Mucosa of stomach (tissue), 1 donor: ENCODE data around the gene ICE2.

Experiments
- H3K27me3 ChIP-seq: one replicate; pipeline ENCODE4 v1.7.0; 2013; ENCODE audit warnings: mild to moderate bottlenecking, low read length; ENCODE audit not compliant: control insufficient read depth, insufficient read depth
- H3K36me3 ChIP-seq: one replicate; pipeline ENCODE4 v1.7.0; 2013; ENCODE audit warnings: low read length; ENCODE audit not compliant: control insufficient read depth, insufficient read depth
- H3K4me1 ChIP-seq: one replicate; pipeline ENCODE4 v1.7.0; 2013; ENCODE audit warnings: mild to moderate bottlenecking, low read length; ENCODE audit not compliant: control insufficient read depth, insufficient read depth
- H3K4me3 ChIP-seq: one replicate; pipeline ENCODE4 v1.7.0; 2013; ENCODE audit warnings: low read length
- H3K9ac ChIP-seq: one replicate; pipeline ENCODE4 v1.7.0; 2013; ENCODE audit warnings: mild to moderate bottlenecking, low read length, moderate library complexity
- H3K9me3 ChIP-seq: one replicate; pipeline ENCODE4 v1.7.0; 2013; ENCODE audit warnings: mild to moderate bottlenecking, low read length, moderate library complexity; ENCODE audit not compliant: control insufficient read depth
- donor health status: Pancreatic carcinoma.

Gene ICE2, protein sequence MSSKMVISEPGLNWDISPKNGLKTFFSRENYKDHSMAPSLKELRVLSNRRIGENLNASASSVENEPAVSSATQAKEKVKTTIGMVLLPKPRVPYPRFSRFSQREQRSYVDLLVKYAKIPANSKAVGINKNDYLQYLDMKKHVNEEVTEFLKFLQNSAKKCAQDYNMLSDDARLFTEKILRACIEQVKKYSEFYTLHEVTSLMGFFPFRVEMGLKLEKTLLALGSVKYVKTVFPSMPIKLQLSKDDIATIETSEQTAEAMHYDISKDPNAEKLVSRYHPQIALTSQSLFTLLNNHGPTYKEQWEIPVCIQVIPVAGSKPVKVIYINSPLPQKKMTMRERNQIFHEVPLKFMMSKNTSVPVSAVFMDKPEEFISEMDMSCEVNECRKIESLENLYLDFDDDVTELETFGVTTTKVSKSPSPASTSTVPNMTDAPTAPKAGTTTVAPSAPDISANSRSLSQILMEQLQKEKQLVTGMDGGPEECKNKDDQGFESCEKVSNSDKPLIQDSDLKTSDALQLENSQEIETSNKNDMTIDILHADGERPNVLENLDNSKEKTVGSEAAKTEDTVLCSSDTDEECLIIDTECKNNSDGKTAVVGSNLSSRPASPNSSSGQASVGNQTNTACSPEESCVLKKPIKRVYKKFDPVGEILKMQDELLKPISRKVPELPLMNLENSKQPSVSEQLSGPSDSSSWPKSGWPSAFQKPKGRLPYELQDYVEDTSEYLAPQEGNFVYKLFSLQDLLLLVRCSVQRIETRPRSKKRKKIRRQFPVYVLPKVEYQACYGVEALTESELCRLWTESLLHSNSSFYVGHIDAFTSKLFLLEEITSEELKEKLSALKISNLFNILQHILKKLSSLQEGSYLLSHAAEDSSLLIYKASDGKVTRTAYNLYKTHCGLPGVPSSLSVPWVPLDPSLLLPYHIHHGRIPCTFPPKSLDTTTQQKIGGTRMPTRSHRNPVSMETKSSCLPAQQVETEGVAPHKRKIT

DNA sequence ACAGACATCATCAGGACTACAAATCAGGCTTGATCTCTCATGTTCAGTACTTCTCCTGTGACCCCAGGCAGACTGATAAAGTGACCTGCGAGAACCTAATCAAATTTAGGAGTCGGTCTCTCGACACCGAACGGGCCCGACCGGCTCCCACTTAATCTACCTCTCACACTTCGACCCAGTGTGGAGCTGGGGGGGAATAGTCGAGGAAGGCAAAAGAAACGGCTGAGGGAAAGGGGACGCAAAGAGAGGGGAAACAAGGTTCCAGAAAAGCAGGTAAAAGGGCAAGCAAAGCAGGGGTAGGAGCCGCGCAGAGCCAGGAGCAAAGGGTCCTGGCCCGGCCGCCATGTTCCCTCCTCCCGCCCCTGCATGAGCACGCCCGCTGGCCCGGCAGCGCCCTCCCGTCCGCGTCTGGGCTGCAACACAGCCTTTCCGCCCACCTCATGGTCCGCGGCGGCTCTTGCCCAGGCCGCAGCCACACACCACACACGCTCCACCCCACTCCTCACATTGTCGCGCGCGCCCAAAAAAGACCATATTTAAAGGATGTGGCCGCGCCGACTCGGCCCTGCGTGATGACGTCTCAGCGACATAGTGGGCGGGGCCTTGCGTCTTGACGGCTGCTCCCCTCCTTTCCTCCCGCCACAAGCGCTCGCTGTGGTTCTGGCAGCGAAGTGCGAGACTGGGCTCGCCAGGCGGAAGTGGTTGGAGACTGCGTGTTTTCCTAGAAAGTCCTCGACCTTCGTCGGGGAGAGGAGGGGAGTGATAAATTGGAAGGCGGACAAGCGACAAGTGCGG lies at the start of gene ICE2:
ICE2 (minus strand) TSS at position 577 of the 795 bp plus-strand sequence. CDS start 1,165 bp downstream, outside the sequence.
- no peaks in the 10 kb centered on the region for H3K27me3 ChIP-seq
- H3K9ac ChIP-seq: peak within 1 kb of the TSS; percentile 92
- H3K4me1 ChIP-seq: peaks cover 12% of the 10 kb centered on the region
- H3K9me3 ChIP-seq: no peaks in the 10 kb centered on the region
- H3K4me3 ChIP-seq: peak within 1 kb of the TSS; percentile 86
- H3K36me3 ChIP-seq: no peaks in the 10 kb centered on the region

DNA sequence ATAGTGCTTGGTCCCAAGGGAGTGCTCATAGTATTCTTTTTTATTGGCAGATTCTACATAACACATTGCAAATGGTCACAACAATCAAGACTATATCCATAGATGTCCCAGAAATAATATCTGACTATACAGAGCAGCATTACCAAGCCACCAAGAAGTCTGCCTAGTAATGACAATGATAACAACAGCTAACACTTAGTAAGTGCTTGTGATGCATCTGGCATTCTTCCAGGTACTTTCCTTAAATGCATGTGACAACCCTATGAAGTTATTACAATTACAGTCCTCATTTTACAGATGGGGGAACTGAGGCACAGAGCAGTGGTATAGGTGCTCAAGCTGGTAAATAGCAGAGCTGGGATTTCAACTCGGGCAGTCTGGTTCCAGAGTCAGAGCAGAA lies 49.6 kb upstream of the ICE2 start:
- Histone ChIP-seq H3K36me3 (no peaks in the 10 kb centered on the region), H3K9ac (no peak overlapping the region), H3K4me3 (no peak overlapping the region), H3K27me3 (no peaks in the 10 kb centered on the region), H3K9me3 (no peaks in the 10 kb centered on the region), H3K4me1 (no peaks in the 10 kb centered on the region)

GRCh38 chr15:60527456-60527855 lies 48.5 kb upstream of the ICE2 start:
- H3K9me3 ChIP-seq: no peaks in the 10 kb centered on the region
- H3K27me3 ChIP-seq: no peaks in the 10 kb centered on the region
- H3K4me3 ChIP-seq: no peak overlapping the region
- H3K36me3 ChIP-seq: no peaks in the 10 kb centered on the region
- no peaks in the 10 kb centered on the region for H3K4me1 ChIP-seq
- H3K9ac ChIP-seq: no peak overlapping the region

DNA sequence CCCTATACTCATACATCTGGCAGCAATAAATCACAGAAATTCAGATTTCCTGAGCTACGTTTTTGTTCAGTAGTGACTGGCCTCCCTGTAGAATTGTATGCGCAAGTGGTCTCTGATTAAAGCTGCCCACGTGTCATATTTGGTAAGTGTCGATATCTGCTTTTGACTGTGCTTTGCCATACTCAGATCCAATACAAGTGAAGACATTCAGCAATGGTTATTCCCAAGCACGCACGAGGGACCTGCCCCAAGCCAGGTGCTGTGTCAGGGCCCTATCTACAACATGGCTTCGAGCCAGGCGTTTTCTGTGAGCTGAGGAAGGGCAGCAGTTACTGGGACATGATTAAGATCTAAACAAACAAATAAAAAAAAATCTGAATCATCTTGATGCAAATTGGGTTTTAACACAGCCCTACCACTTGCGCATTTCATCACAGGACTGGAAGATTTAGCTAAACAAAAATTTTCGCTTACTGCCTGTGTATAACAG lies 47.2 kb upstream of the ICE2 start:
- Histone ChIP-seq H3K9me3 (no peaks in the 10 kb centered on the region), H3K4me1 (no peaks in the 10 kb centered on the region), H3K9ac (no peak overlapping the region), H3K27me3 (no peaks in the 10 kb centered on the region), H3K4me3 (no peak overlapping the region), H3K36me3 (no peaks in the 10 kb centered on the region)

DNA sequence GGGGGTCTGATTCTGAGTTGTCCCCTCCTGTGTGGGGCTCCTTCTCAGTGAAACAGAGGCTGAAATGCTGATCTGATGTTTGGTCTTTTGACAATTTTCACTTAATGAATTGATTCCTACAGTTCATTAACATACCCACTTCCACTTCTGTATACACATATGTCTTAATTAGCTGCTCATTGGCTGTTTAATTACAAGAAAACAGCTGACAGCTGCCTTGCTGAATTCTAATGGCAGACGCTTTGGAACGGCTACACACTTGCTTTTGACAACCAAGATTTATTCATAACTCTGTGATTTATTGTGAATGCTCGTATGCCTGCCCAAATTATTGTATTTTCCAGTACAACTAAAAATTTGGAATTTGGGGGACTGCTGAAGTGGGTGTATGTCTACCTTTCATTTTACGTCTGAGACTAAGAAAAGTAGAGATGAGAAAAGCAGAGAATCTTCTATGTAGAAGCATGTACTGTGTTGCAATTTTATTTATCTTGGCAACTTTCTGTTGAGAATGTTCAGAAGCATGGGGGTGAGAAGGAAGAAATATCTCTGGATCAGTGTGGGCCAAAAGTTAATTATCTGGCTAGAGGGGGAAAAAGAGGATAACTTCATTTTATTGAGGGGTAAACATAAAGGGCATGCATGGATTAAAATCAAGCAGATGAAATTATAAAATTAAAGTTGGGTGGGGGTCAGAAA lies 46.5 kb upstream of the ICE2 start:
- Histone ChIP-seq H3K4me3 (no peak overlapping the region), H3K9me3 (no peaks in the 10 kb centered on the region), H3K27me3 (no peaks in the 10 kb centered on the region), H3K9ac (no peak overlapping the region), H3K36me3 (no peaks in the 10 kb centered on the region), H3K4me1 (no peaks in the 10 kb centered on the region)

DNA sequence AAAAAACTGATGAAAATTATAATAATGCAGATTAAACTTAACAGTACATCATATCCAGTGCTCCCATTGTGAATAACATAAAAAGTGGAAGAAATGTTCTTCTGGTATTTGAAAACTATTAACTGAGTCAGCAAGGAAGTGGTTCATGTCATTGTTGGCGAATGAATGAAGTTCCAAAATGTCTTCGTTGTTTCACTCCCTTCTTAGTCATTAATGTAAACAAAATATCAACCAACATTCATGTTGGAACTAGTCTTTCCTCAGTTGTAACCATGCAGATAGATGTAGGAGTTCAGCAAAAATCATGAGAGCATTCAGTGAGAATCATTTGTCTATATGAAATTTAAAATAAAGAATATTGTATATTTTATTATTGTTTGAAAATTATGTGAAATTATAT lies 44.1 kb upstream of the ICE2 start:
- Histone ChIP-seq H3K36me3 (no peaks in the 10 kb centered on the region), H3K4me1 (no peaks in the 10 kb centered on the region), H3K9ac (no peak overlapping the region), H3K27me3 (no peaks in the 10 kb centered on the region), H3K9me3 (no peaks in the 10 kb centered on the region), H3K4me3 (no peak overlapping the region)

GRCh38 chr15:60520825-60521368 lies 42.0 kb upstream of the ICE2 start:
- H3K4me3 ChIP-seq: no peak overlapping the region
- no peaks in the 10 kb centered on the region for H3K4me1 ChIP-seq
- H3K9ac ChIP-seq: no peak overlapping the region
- H3K9me3 ChIP-seq: no peaks in the 10 kb centered on the region
- H3K27me3 ChIP-seq: no peaks in the 10 kb centered on the region
- no peaks in the 10 kb centered on the region for H3K36me3 ChIP-seq

DNA sequence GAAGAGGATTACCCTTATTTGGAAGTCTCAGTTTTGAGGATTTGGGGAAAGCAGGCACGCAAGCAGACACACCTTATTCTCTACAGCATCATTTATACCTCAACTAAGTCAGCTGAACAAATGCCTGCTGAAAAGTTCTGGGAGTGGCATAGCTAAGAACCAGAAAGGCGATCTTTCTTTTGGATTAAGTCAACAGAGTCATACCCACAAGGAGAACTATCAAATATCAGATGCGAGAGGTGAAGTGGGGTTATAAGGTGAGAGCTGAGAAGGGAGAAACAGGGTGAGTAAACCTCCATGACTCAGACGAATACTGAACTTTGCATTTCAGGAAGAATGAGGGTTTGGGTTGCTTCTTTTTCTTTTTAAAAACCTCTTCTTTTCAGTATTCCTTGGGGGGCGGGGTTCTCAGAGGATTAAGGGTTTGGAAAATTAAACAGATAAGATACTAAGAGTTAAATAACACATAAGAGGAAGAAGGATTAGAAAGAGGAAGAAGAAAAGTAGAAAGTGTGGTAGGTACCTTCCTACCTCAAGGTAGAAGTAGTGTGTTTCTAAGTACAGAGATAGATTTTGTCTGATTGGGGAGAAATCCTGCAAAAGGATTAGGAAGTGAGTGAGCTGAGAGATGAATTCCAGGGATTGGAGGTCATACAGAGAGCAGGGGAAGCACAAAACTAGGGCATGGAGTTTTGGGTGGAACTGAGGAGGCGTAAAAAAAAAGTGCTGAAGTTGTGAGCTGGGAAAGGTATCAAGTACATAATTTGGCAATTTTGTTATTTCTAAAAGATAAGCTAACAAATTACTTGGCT lies 41.3 kb upstream of the ICE2 start:
- no peaks in the 10 kb centered on the region for H3K9me3 ChIP-seq

DNA sequence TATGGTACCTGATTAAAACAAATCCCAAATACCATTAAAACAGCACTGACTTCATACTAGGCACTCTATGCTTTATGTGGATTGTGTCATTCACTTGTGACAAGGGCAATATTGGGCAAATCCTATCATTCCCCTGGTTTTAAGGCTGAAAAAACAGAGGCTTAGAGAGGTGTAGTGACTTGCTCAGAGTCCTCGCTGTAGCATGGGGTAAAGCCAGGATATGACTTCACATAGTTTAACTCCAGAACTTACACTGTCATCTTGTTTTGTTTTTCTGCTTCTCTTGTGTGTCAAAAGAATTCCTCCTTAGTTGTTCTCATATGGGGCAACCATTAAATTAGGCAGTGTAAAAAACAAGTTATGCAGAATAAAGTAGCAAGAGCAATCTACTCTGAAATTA lies 40.3 kb upstream of the ICE2 start:
- H3K27me3 ChIP-seq: no peaks in the 10 kb centered on the region
- no peaks in the 10 kb centered on the region for H3K36me3 ChIP-seq
- no peaks in the 10 kb centered on the region for H3K9me3 ChIP-seq
- H3K4me1 ChIP-seq: no peaks in the 10 kb centered on the region
- no peak overlapping the region for H3K4me3 ChIP-seq
- H3K9ac ChIP-seq: no peak overlapping the region

More for the DNA sequence above, 41.3 kb upstream of the ICE2 start:
- Histone ChIP-seq H3K4me3 (no peak overlapping the region), H3K9ac (no peak overlapping the region), H3K36me3 (no peaks in the 10 kb centered on the region), H3K4me1 (no peaks in the 10 kb centered on the region), H3K27me3 (no peaks in the 10 kb centered on the region)

DNA sequence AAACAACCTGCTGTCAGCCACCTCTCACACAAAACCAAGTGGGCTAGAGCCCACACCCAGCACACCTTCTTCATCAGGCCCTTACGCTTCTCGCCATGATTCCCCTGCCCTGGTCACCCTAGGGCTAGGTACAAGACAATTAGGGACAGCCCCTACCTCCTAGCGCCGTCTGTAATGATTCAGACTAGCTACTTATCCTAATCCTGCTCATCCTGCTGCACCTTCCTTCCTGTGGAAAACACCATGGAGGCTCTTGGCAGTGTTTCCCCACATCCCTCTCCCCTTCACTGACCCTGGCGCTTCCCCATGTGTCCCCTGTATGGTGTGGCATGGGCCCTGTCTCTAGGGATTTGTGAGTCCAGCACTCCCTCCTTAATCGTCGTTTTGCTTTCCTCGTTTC lies 39.6 kb upstream of the ICE2 start:
- H3K9ac ChIP-seq: no peak overlapping the region
- H3K27me3 ChIP-seq: no peaks in the 10 kb centered on the region

More for the DNA sequence above, 39.6 kb upstream of the ICE2 start:
- H3K9me3 ChIP-seq: no peaks in the 10 kb centered on the region
- H3K4me3 ChIP-seq: no peak overlapping the region
- H3K36me3 ChIP-seq: no peaks in the 10 kb centered on the region
- H3K4me1 ChIP-seq: no peaks in the 10 kb centered on the region
